ENCODE data around the gene RNASEH2B. TPM values are rescaled to one million over a fixed set of nuclear protein-coding genes. Genes with fewer than 3 reads are reported as not detected.

RNASEH2B gene
- total and polyA plus RNA-seq, 2 of the 13 experiments (the other 11 are each of a cell fraction or from before 2014, with no cell fraction given), result 17.2 to 55.4 TPM

- 30% methylated on average over 2 of the region's 2 CpGs for WGBS (ENCODE audit: low lambda C conversion rate)
- TF ChIP-seq MXD4 (CRISPR knock-in tag; IDR thresholded peaks at IDR 0.05), result no peak
- no peak for TF ChIP-seq PCBP1 (IDR thresholded peaks at IDR 0.05; ENCODE audit: borderline replicate concordance, low read depth, low read length)
- TF ChIP-seq ELF1 (CRISPR knock-in tag; IDR thresholded peaks at IDR 0.05), result no peak
- no peak for TF ChIP-seq THYN1 (CRISPR knock-in tag; IDR thresholded peaks at IDR 0.05; ENCODE audit: borderline replicate concordance, low read depth)
- no peak for TF ChIP-seq CREB3 (CRISPR knock-in tag; IDR thresholded peaks at IDR 0.05)
- no peak for TF ChIP-seq ZNF138 (CRISPR knock-in tag; IDR thresholded peaks at IDR 0.05; ENCODE audit: low read depth)
- no peak for TF ChIP-seq ZNF784 (CRISPR knock-in tag; IDR thresholded peaks at IDR 0.05; ENCODE audit: borderline replicate concordance)
- TF ChIP-seq RAD51 (IDR thresholded peaks at IDR 0.05; ENCODE audit: borderline replicate concordance), result no peak
- no peak for TF ChIP-seq ZNF335 (CRISPR knock-in tag; IDR thresholded peaks at IDR 0.05)
- TF ChIP-seq AKAP8 (CRISPR knock-in tag; IDR thresholded peaks at IDR 0.05), result no peak
- TF ChIP-seq MED1 (CRISPR knock-in tag; IDR thresholded peaks at IDR 0.05), result no peak
- no peak for TF ChIP-seq ESRRA (CRISPR knock-in tag; IDR thresholded peaks at IDR 0.05; ENCODE audit: low read depth)
- no peak for TF ChIP-seq TRAFD1 (CRISPR knock-in tag; IDR thresholded peaks at IDR 0.05; ENCODE audit: borderline replicate concordance)
- TF ChIP-seq FOXK1 (CRISPR knock-in tag; IDR thresholded peaks at IDR 0.05; ENCODE audit: borderline replicate concordance, low read depth), result no peak
- no peak for TF ChIP-seq DRAP1 (CRISPR knock-in tag; IDR thresholded peaks at IDR 0.05)
- no peak for TF ChIP-seq ZNF83 (CRISPR knock-in tag; IDR thresholded peaks at IDR 0.05; ENCODE audit: borderline replicate concordance)
- no peak for TF ChIP-seq TCF12 (IDR thresholded peaks at IDR 0.05)
- no peak for TF ChIP-seq TCF12 (CRISPR knock-in tag; IDR thresholded peaks at IDR 0.05)
- TF ChIP-seq RFX3 (CRISPR knock-in tag; IDR thresholded peaks at IDR 0.05), result no peak
- FAIRE-seq (no peak), DNase-seq (ENCODE audit: low spot score) (no peak), ATAC-seq (no peak)
- Histone ChIP-seq H3K9me3 (ENCODE audit: low read length) (no peaks in the 10 kb centered on the region), H4K20me1 (ENCODE audit: insufficient read depth, low read length) (no peaks in the 10 kb centered on the region), H3K36me3 (replicated peaks in 1 of 2; ENCODE audit: control insufficient read depth in 1 of 2, insufficient read depth in 2 of 2, low read length in 2 of 2) (no peaks in the 10 kb centered on the region), H3K4me2 (ENCODE audit: low read depth, low read length) (no peak overlapping the region), H3K4me3 (replicated peaks in 1 of 3; ENCODE audit: insufficient read depth in 1 of 3, low read depth in 2 of 3, low read length in 3 of 3) (no peak overlapping the region), H2AFZ (ENCODE audit: low read length) (no peak overlapping the region), H3K9ac (ENCODE audit: insufficient read depth, low read depth, low read length) (no peak overlapping the region), H3K79me2 (ENCODE audit: insufficient read depth, low read length) (no peaks in the 10 kb centered on the region), H3K27ac (ENCODE audit: extremely low read length, insufficient read depth, low read length) (no peak overlapping the region), H3K27me3 (ENCODE audit: control insufficient read depth in 1 of 2, insufficient read depth in 2 of 2, low read length in 2 of 2) (no peaks in the 10 kb centered on the region; a peak in 1 of 5 replicates), H3K4me1 (ENCODE audit: insufficient read depth, low read length) (no peaks in the 10 kb centered on the region)
- CTCF ChIA-PET (ENCODE audit: low intra/inter-chr PET ratio, low total read pairs), result no interaction called here
- POLR2A ChIA-PET, result no interaction called here
- in situ Hi-C loops (cut with HindIII; ENCODE audit: extremely low pct_ligation_motif_present, low pct_unique_long_range_greater_than_20kb), result loop anchor here (25.0 kb wide), 1 partner anchor 1239 kb away; no protein-coding TSS in a partner anchor
- intact Hi-C loops (cut with micrococcal nuclease; ENCODE audit: unreplicated experiment), result no loop called here
- no TSS peak for BruUV-seq (replicated peaks)
These were observed 7.9 kb upstream of the RNASEH2B start for GRCh38 chr13:50901701-50902100.
